GM12878 (cell line): ENCODE data around the gene GRIA4. TPM values are rescaled to one million over a fixed set of nuclear protein-coding genes. Genes with fewer than 3 reads are reported as not detected.

Experiments
- ATAC-seq: fragments of 200-7000 bp; cut with Tn5 transposase; 3 replicates; pipeline ENCODE4 v1.9.1; 2020; ENCODE audit warnings: mild to moderate bottlenecking, moderate library complexity
- BruUV-seq: library from RNA; stranded (reverse); fragments of 400-500 nt; replicated peaks from 2 replicates; lab custom pipeline; 2021; lab: Mats Ljungman, UMichigan
- CTCF ChIA-PET: fragments of 300-600 bp; sonication (Branson Sonifier 250); formaldehyde crosslinking; extraction: SDS; loops from one replicate; lab custom pipeline; 2021; ENCODE audit warnings: inconsistent platforms; lab: Yijun Ruan, JAX
- POLR2A ChIA-PET: fragments of 350-600 bp; formaldehyde crosslinking; extraction: SDS; loops from one replicate; lab custom pipeline; 2021; ENCODE audit warnings: inconsistent platforms; lab: Charles Lee
- RAD21 ChIA-PET: fragments of 300-600 bp; sonication (Branson Sonifier 250); formaldehyde crosslinking; loops from one replicate; lab custom pipeline; 2023; ENCODE audit warnings: antibody characterized with exemption; ENCODE audit not compliant: unreplicated experiment; lab: Charles Lee
- SMC1A ChIA-PET: fragments of 300-600 bp; sonication (Branson Sonifier 250); formaldehyde crosslinking; loops from one replicate; lab custom pipeline; 2023; ENCODE audit not compliant: unreplicated experiment, uncharacterized antibody; lab: Charles Lee
- DNase-seq: peaks from one replicate; pipeline ENCODE4 v3.0.0-alpha.2; 2011; ENCODE audit warnings: low read depth, low spot score
- FAIRE-seq: peaks from 3 replicates; lab custom pipeline; 2011; peaks lifted over from hg19 to GRCh38; lab: Jason Lieb, UNC
- H2AFZ ChIP-seq: 2 replicates; pipeline ENCODE4 v1.6.0; 2011; ENCODE audit warnings: low read depth, low read length, control low read depth; ENCODE audit not compliant: control insufficient read depth
- H3K27ac ChIP-seq: 2 replicates; pipeline ENCODE4 v1.5.1; 2011; ENCODE audit warnings: control low read depth; ENCODE audit not compliant: control insufficient read depth, insufficient read depth
- H3K27me3 ChIP-seq, 2 experiments: replicated peaks in 1 of 2; 2 replicates each; pipeline versions ENCODE4 v1.6.0 to v1.6.1; 2011; ENCODE audit warnings: low read length in 1 of 2; ENCODE audit not compliant: control insufficient read depth in 2 of 2, insufficient read depth in 2 of 2
- H3K36me3 ChIP-seq, 2 experiments: 2 replicates each; pipeline ENCODE4 v1.5.1; 2011; ENCODE audit warnings: low read length in 1 of 2; ENCODE audit not compliant: control insufficient read depth in 2 of 2, insufficient read depth in 2 of 2
- H3K4me1 ChIP-seq: 2 replicates; pipeline ENCODE4 v1.6.1; 2011; ENCODE audit warnings: mild to moderate bottlenecking, low read length, moderate library complexity, mixed read lengths; ENCODE audit not compliant: control insufficient read depth, insufficient read depth
- H3K4me2 ChIP-seq: 2 replicates; pipeline ENCODE4 v1.6.0; 2011; ENCODE audit warnings: control low read depth; ENCODE audit not compliant: control insufficient read depth, insufficient read depth
- H3K4me3 ChIP-seq: fragments of 200-600 bp; sonication (generic); 2 replicates; pipeline ENCODE4 v1.5.1; 2016
- H3K79me2 ChIP-seq: 2 replicates; pipeline ENCODE4 v1.6.0; 2011; ENCODE audit warnings: low read length; ENCODE audit not compliant: control insufficient read depth, insufficient read depth
- H3K9ac ChIP-seq: 2 replicates; pipeline ENCODE4 v1.8.0; 2011; ENCODE audit warnings: low read length, control low read depth, mixed read lengths; ENCODE audit not compliant: control insufficient read depth, insufficient read depth
- H3K9me3 ChIP-seq: replicated peaks from 3 replicates; pipeline ENCODE4 v1.5.1; 2011; ENCODE audit warnings: mild to moderate bottlenecking, low read length; ENCODE audit not compliant: control insufficient read depth, insufficient read depth
- H4K20me1 ChIP-seq: 2 replicates; pipeline ENCODE4 v1.6.0; 2011; ENCODE audit not compliant: control insufficient read depth, insufficient read depth
- ATF7 ChIP-seq: fragments of 450-650 bp; IDR thresholded peaks from 2 replicates; pipeline ENCODE4 v1.6.1; 2016; ENCODE audit warnings: low read depth, mild to moderate bottlenecking
- BRCA1 ChIP-seq: IDR thresholded peaks from 2 replicates; pipeline ENCODE4 v1.6.1; 2011; ENCODE audit warnings: low read depth, low read length, improper control_type of control experiment
- CREM ChIP-seq: IDR thresholded peaks from 2 replicates; pipeline ENCODE4 v1.6.1; 2014; ENCODE audit warnings: antibody characterized with exemption, low read depth
- DPF2 ChIP-seq: fragments of 450-650 bp; IDR thresholded peaks from 2 replicates; pipeline ENCODE4 v1.6.1; 2017; ENCODE audit warnings: mild to moderate bottlenecking
- KAT2A ChIP-seq: conservative IDR thresholded peaks from 2 replicates; pipeline ENCODE4 v1.6.1; 2011; ENCODE audit warnings: low read depth, low read length; ENCODE audit not compliant: control insufficient read depth
- MYC ChIP-seq: IDR thresholded peaks from 2 replicates; pipeline ENCODE4 v1.6.1; 2011; ENCODE audit warnings: mild to moderate bottlenecking, low read length, moderate library complexity, inconsistent platforms; ENCODE audit not compliant: insufficient read depth, insufficient replicate concordance, insufficient read length, severe bottlenecking
- WGBS: methylation state at CpG from one replicate; pipeline ENCODE4 v1.1.6; 2016; ENCODE audit warnings: low lambda C conversion rate; ENCODE audit not compliant: insufficient replicate concordance, insufficient coverage; ENCODE audit errors: missing lambda C conversion rate; 5-methylcytosine and 5-hydroxymethylcytosine counted together
- in situ Hi-C: fragments of 300-500 bp; cut with MboI; formaldehyde crosslinking; loops from 9 replicates; pipeline ENCODE4 v1.14.3; 2018; ENCODE audit warnings: mixed read lengths
- intact Hi-C: fragments of 100-400 bp; cut with micrococcal nuclease; formaldehyde crosslinking; loops from one replicate; pipeline ENCODE4 v1.14.2; 2022; ENCODE audit not compliant: unreplicated experiment
- polyA plus RNA-seq, 11 experiments: library from polyadenylated mRNA; depleted of rRNA in 4 of 11; unstranded in 6 of 11; stranded (reverse) in 5 of 11; fragments of >200 nt; fragmentation: Nextera tagmentation in 4 of 11; fragmentation: Illumina TruSeq in 1 of 11; extraction: Ambion mirVana in 4 of 11; extraction: Trizol in 1 of 11; gene quantifications; 1 replicate in 1 of 11; 2 replicates in 10 of 11; pipeline versions ENCODE4 v1.2.1 to v1.2.3, GENCODE V29; 2011 to 2016; ENCODE audit warnings: inconsistent platforms in 2 of 11, missing spikeins in 2 of 11, low read depth in 1 of 11
- total RNA-seq, 4 experiments: library from RNA; depleted of rRNA in 3 of 4; stranded (reverse); fragments of >200 nt in 3 of 4; fragmentation: Illumina TruSeq in 1 of 4; extraction: Trizol in 1 of 4; gene quantifications; 2 replicates each; pipeline versions ENCODE4 v1.2.1 to v1.2.3, GENCODE V29; 2013 to 2021
- TF ChIP-seq, protein P1 (sequence below): fragments of 450-650 bp; IDR thresholded peaks from 2 replicates; pipeline ENCODE4 v1.6.1; 2017; ENCODE audit warnings: antibody characterized with exemption, mild to moderate bottlenecking, moderate library complexity
- TF ChIP-seq, protein P2 (sequence below): IDR thresholded peaks from 2 replicates; pipeline ENCODE4 v1.6.1; 2011; ENCODE audit warnings: borderline replicate concordance, low read depth, mild to moderate bottlenecking, moderate library complexity, mixed read lengths, low read length; ENCODE audit not compliant: insufficient read depth; ENCODE audit errors: extremely low read length
- TF ChIP-seq, protein P3 (sequence below): fragments of 450-650 bp; IDR thresholded peaks from 2 replicates; pipeline ENCODE4 v1.6.1; 2016; ENCODE audit warnings: mild to moderate bottlenecking, moderate library complexity, borderline replicate concordance

The GRIA4 gene
- total and polyA plus RNA-seq, 10 of the 15 experiments (the other 5 are each of a cell fraction or from before 2014, with no cell fraction given): 0.04 TPM; not detected in 9

DNA sequence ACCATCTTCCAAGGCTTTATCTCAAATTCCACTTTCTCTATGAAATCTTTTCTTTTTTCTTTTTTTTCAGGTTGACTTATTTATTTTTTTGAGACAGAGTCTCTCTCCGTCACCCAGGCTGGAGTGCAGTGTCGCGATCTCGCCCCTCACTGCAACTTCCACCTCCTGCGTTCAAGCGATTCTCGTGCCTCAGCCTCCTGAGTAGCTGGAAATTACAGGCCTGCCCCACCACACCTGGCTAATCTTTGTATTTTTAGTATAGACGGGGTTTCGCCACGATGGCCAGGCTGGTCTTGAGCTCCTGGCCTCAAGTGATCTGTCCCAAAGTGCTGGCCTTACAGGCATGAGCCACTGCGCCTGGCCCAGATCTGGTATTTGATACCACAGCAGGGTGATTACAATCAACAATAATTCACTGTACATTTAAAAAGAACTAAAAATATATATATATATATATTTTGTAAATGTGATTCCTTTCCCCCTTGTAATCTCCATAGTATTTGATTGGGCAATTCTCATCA lies 290.7 kb downstream of the GRIA4 start:
- POLR2A ChIA-PET: no interaction called here
- in situ Hi-C loops (no loop called here), intact Hi-C loops (no loop called here)
- 50% methylated on average over 11 of the region's 11 CpGs for WGBS
- no peaks in the 10 kb centered on the region for H3K36me3 ChIP-seq
- H3K79me2 ChIP-seq: no peaks in the 10 kb centered on the region
- H3K4me2 ChIP-seq: no peak overlapping the region
- ATAC-seq (no peak), DNase-seq (no peak), FAIRE-seq (no peak)
- TF ChIP-seq DPF2: no peak
- H3K4me3 ChIP-seq: no peak overlapping the region
- H3K9ac ChIP-seq: no peak overlapping the region
- H3K9me3 ChIP-seq: no peaks in the 10 kb centered on the region
- no peaks in the 10 kb centered on the region for H3K4me1 ChIP-seq
- CTCF ChIA-PET: no interaction called here
- no peaks in the 10 kb centered on the region for H3K27me3 ChIP-seq
- no peaks in the 10 kb centered on the region for H4K20me1 ChIP-seq
- no peak overlapping the region for H3K27ac ChIP-seq
- no peak overlapping the region for H2AFZ ChIP-seq
- SMC1A ChIA-PET: no interaction called here
- RAD21 ChIA-PET: no interaction called here
- no TSS peak for BruUV-seq

DNA sequence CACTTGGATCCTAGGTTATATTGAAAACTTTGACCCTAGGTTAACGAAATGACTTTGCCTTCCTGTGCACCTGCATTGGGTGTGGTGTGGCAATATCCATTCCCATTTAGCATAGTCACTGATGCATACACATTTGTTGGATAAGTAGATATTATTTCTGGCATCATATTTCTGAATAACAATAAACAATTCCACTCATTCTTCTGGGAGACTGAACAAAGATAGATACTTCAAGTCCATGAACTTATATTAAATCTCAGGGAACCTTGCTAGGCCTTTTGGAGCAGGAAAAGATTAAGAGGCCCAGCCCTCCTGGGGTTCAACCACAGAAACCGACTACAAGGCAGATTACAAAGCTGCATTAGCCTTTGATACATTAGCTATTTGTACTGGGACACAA lies 293.2 kb downstream of the GRIA4 start:
- in situ Hi-C loops: no loop called here
- H3K27ac ChIP-seq: no peak overlapping the region
- DNase-seq (no peak), ATAC-seq (no peak), FAIRE-seq (no peak)
- H3K9me3 ChIP-seq: no peaks in the 10 kb centered on the region
- H3K4me3 ChIP-seq: no peak overlapping the region
- 0% methylated on average over 2 of the region's 2 CpGs for WGBS
- intact Hi-C loops: no loop called here
- ChIA-PET RAD21 (no interaction called here), SMC1A (no interaction called here), POLR2A (no interaction called here), CTCF (no interaction called here)
- H3K9ac ChIP-seq: no peak overlapping the region
- no peaks in the 10 kb centered on the region for H3K36me3 ChIP-seq
- H3K27me3 ChIP-seq: no peaks in the 10 kb centered on the region
- H3K79me2 ChIP-seq: no peaks in the 10 kb centered on the region
- no peak overlapping the region for H2AFZ ChIP-seq
- BruUV-seq: no TSS peak
- no peaks in the 10 kb centered on the region for H4K20me1 ChIP-seq
- no peak overlapping the region for H3K4me2 ChIP-seq
- no peaks in the 10 kb centered on the region for H3K4me1 ChIP-seq
- TF ChIP-seq KAT2A: no peak
- TF ChIP-seq, protein P1, sequence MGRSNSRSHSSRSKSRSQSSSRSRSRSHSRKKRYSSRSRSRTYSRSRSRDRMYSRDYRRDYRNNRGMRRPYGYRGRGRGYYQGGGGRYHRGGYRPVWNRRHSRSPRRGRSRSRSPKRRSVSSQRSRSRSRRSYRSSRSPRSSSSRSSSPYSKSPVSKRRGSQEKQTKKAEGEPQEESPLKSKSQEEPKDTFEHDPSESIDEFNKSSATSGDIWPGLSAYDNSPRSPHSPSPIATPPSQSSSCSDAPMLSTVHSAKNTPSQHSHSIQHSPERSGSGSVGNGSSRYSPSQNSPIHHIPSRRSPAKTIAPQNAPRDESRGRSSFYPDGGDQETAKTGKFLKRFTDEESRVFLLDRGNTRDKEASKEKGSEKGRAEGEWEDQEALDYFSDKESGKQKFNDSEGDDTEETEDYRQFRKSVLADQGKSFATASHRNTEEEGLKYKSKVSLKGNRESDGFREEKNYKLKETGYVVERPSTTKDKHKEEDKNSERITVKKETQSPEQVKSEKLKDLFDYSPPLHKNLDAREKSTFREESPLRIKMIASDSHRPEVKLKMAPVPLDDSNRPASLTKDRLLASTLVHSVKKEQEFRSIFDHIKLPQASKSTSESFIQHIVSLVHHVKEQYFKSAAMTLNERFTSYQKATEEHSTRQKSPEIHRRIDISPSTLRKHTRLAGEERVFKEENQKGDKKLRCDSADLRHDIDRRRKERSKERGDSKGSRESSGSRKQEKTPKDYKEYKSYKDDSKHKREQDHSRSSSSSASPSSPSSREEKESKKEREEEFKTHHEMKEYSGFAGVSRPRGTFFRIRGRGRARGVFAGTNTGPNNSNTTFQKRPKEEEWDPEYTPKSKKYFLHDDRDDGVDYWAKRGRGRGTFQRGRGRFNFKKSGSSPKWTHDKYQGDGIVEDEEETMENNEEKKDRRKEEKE: no peak
- TF ChIP-seq ATF7: no peak
- TF ChIP-seq, protein P2, sequence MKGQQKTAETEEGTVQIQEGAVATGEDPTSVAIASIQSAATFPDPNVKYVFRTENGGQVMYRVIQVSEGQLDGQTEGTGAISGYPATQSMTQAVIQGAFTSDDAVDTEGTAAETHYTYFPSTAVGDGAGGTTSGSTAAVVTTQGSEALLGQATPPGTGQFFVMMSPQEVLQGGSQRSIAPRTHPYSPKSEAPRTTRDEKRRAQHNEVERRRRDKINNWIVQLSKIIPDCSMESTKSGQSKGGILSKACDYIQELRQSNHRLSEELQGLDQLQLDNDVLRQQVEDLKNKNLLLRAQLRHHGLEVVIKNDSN: no peak
- no peak for TF ChIP-seq BRCA1
- TF ChIP-seq, protein P3, sequence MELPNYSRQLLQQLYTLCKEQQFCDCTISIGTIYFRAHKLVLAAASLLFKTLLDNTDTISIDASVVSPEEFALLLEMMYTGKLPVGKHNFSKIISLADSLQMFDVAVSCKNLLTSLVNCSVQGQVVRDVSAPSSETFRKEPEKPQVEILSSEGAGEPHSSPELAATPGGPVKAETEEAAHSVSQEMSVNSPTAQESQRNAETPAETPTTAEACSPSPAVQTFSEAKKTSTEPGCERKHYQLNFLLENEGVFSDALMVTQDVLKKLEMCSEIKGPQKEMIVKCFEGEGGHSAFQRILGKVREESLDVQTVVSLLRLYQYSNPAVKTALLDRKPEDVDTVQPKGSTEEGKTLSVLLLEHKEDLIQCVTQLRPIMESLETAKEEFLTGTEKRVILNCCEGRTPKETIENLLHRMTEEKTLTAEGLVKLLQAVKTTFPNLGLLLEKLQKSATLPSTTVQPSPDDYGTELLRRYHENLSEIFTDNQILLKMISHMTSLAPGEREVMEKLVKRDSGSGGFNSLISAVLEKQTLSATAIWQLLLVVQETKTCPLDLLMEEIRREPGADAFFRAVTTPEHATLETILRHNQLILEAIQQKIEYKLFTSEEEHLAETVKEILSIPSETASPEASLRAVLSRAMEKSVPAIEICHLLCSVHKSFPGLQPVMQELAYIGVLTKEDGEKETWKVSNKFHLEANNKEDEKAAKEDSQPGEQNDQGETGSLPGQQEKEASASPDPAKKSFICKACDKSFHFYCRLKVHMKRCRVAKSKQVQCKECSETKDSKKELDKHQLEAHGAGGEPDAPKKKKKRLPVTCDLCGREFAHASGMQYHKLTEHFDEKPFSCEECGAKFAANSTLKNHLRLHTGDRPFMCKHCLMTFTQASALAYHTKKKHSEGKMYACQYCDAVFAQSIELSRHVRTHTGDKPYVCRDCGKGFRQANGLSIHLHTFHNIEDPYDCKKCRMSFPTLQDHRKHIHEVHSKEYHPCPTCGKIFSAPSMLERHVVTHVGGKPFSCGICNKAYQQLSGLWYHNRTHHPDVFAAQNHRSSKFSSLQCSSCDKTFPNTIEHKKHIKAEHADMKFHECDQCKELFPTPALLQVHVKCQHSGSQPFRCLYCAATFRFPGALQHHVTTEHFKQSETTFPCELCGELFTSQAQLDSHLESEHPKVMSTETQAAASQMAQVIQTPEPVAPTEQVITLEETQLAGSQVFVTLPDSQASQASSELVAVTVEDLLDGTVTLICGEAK: no peak
- TF ChIP-seq CREM: no peak
- TF ChIP-seq MYC: no peak
